ENCODE results near the gene EPHB1. TPM values are rescaled to one million over a fixed set of nuclear protein-coding genes. Genes with fewer than 3 reads are reported as not detected.
"Not testable (repeated sequence)": the region's sequence is repeated elsewhere in the genome, so short reads cannot be mapped to it uniquely, and the experiment has no call there.

EPHB1 gene
- total RNA-seq, 1 donor from 2014 or later, result 3.0 TPM

GRCh38 chr3:135034891-135035440 is 239.9 kb downstream of the EPHB1 start:
- H3K4me3 ChIP-seq, result no peak overlapping the region
- no peaks in the 10 kb centered on the region for H3K4me1 ChIP-seq
- intact Hi-C loops (cut with DNase I), result no loop called here
- TF ChIP-seq CTCF (IDR thresholded peaks at IDR 0.05), result no peak
- no peak overlapping the region for H3K27ac ChIP-seq
- ATAC-seq (no peak), DNase-seq (no peak)
- H3K36me3 ChIP-seq, result no peaks in the 10 kb centered on the region
- H3K9me3 ChIP-seq, result no peaks in the 10 kb centered on the region
- peaks cover 6% of the 10 kb centered on the region for H3K27me3 ChIP-seq (ENCODE audit: low read depth)

GRCh38 chr3:135038186-135038585 is 243.1 kb downstream of the EPHB1 start:
- DNase-seq (no peak), ATAC-seq (no peak)
- Histone ChIP-seq H3K27me3 (ENCODE audit: low read depth) (peaks cover 4% of the 10 kb centered on the region), H3K4me3 (no peak overlapping the region), H3K4me1 (no peaks in the 10 kb centered on the region), H3K27ac (no peak overlapping the region), H3K9me3 (no peaks in the 10 kb centered on the region), H3K36me3 (no peaks in the 10 kb centered on the region)
- TF ChIP-seq CTCF (IDR thresholded peaks at IDR 0.05), result no peak
- intact Hi-C loops (cut with DNase I), result no loop called here

- DNase-seq; H3K9me3 ChIP-seq; H3K27ac ChIP-seq; H3K36me3 ChIP-seq; H3K4me3 ChIP-seq; H3K4me1 ChIP-seq; intact Hi-C loops (cut with DNase I); ATAC-seq; H3K27me3 ChIP-seq (ENCODE audit: low read depth): not testable (repeated sequence)
These were observed 244.5 kb downstream of the EPHB1 start for GRCh38 chr3:135039536-135039935.

- Histone ChIP-seq H3K4me3 (no peak overlapping the region), H3K27me3 (ENCODE audit: low read depth) (no peaks in the 10 kb centered on the region), H3K36me3 (no peaks in the 10 kb centered on the region), H3K9me3 (no peaks in the 10 kb centered on the region), H3K4me1 (no peaks in the 10 kb centered on the region), H3K27ac (no peak overlapping the region)
- no peak for TF ChIP-seq CTCF (IDR thresholded peaks at IDR 0.05)
- DNase-seq, result no peak
- intact Hi-C loops (cut with DNase I), result no loop called here
- ATAC-seq, result no peak
These were observed 245.5 kb downstream of the EPHB1 start for GRCh38 chr3:135040321-135041240.

GRCh38 chr3:135041601-135042000 is 246.5 kb downstream of the EPHB1 start:
- Histone ChIP-seq H3K4me3 (no peak overlapping the region), H3K27me3 (ENCODE audit: low read depth) (no peaks in the 10 kb centered on the region), H3K36me3 (no peaks in the 10 kb centered on the region), H3K4me1 (no peaks in the 10 kb centered on the region), H3K9me3 (no peaks in the 10 kb centered on the region), H3K27ac (no peak overlapping the region)
- no peak for ATAC-seq
- intact Hi-C loops (cut with DNase I), result no loop called here
- no peak for DNase-seq
- no peak for TF ChIP-seq CTCF (IDR thresholded peaks at IDR 0.05)

GRCh38 chr3:135047061-135047460 is 252.0 kb downstream of the EPHB1 start:
- Histone ChIP-seq H3K4me1 (no peaks in the 10 kb centered on the region), H3K27ac (no peak overlapping the region), H3K27me3 (ENCODE audit: low read depth) (no peaks in the 10 kb centered on the region), H3K4me3 (no peak overlapping the region), H3K9me3 (no peaks in the 10 kb centered on the region), H3K36me3 (no peaks in the 10 kb centered on the region)
- no peak for TF ChIP-seq CTCF (IDR thresholded peaks at IDR 0.05)
- DNase-seq (no peak), ATAC-seq (no peak)
- intact Hi-C loops (cut with DNase I), result no loop called here

Data from lower lobe of right lung (tissue), 2 donors.